ENCODE measurements around the gene FGF18. TPM values are rescaled to one million over a fixed set of nuclear protein-coding genes. Genes with fewer than 3 reads are reported as not detected.

FGF18 gene
- total and polyA plus RNA-seq, 4 donors = 1.8 to 3.4 (median 2.5) TPM

- Histone ChIP-seq H3K27me3 (ENCODE audit: control insufficient read depth in 3 of 3, insufficient read depth in 3 of 3, low read length in 2 of 3) (no peaks in the 10 kb centered on the region), H3K9me3 (ENCODE audit: control insufficient read depth in 4 of 4, insufficient read depth in 3 of 4, low read length in 3 of 4) (peaks cover 0 to 2% (median 0%) of the 10 kb centered on the region in 4 donors), H3K4me3 (peak overlapping the region; percentile 92), H3K27ac (ENCODE audit: low read depth in 1 of 2, low read length in 1 of 2) (peak overlapping the region in 1 of 2 donors; percentile 94), H3K4me1 (ENCODE audit: control insufficient read depth in 5 of 5, insufficient read depth in 5 of 5, low read length in 5 of 5) (peaks cover 0 to 28% (median 9%) of the 10 kb centered on the region in 5 donors), H3K36me3 (ENCODE audit: control insufficient read depth in 4 of 4, insufficient read depth in 4 of 4, low read length in 4 of 4) (peaks cover 8 to 23% (median 18%) of the 10 kb centered on the region in 4 donors), H3K9ac (ENCODE audit: insufficient read depth in 1 of 2, low read length in 2 of 2) (peak overlapping the region in 1 of 2 donors; percentile 44)
- ATAC-seq (ENCODE audit: insufficient read depth, low FRiP score) (no peak), DNase-seq (no peak)
- TF ChIP-seq CTCF (IDR thresholded peaks at IDR 0.05; ENCODE audit: control extremely low read depth, extremely low read depth) = no peak
- 2 to 6% methylated on average over 14 of the region's 14 CpGs for WGBS, 2 donors
Measured at GRCh38 chr5:171388816-171389168, 30.7 kb upstream of the FGF18 start.

GRCh38 chr5:171390883-171391677 lies 28.4 kb upstream of the FGF18 start:
- WGBS, 2 donors = 71 to 77% methylated on average over 8 of the region's 8 CpGs
- Histone ChIP-seq H3K4me3 (no peak overlapping the region), H3K9me3 (ENCODE audit: control insufficient read depth in 4 of 4, insufficient read depth in 3 of 4, low read length in 3 of 4) (peaks cover 0 to 2% (median 0%) of the 10 kb centered on the region in 4 donors), H3K27me3 (ENCODE audit: control insufficient read depth in 3 of 3, insufficient read depth in 3 of 3, low read length in 2 of 3) (no peaks in the 10 kb centered on the region), H3K9ac (ENCODE audit: insufficient read depth in 1 of 2, low read length in 2 of 2) (no peak overlapping the region), H3K27ac (ENCODE audit: low read depth in 1 of 2, low read length in 1 of 2) (no peak overlapping the region), H3K36me3 (ENCODE audit: control insufficient read depth in 4 of 4, insufficient read depth in 4 of 4, low read length in 4 of 4) (peaks cover 20 to 37% (median 34%) of the 10 kb centered on the region in 4 donors), H3K4me1 (ENCODE audit: control insufficient read depth in 5 of 5, insufficient read depth in 5 of 5, low read length in 5 of 5) (peaks cover 0 to 28% (median 9%) of the 10 kb centered on the region in 5 donors)
- DNase-seq (no peak), ATAC-seq (ENCODE audit: insufficient read depth, low FRiP score) (no peak)
- no peak for TF ChIP-seq CTCF (IDR thresholded peaks at IDR 0.05; ENCODE audit: control extremely low read depth, extremely low read depth)

DNA sequence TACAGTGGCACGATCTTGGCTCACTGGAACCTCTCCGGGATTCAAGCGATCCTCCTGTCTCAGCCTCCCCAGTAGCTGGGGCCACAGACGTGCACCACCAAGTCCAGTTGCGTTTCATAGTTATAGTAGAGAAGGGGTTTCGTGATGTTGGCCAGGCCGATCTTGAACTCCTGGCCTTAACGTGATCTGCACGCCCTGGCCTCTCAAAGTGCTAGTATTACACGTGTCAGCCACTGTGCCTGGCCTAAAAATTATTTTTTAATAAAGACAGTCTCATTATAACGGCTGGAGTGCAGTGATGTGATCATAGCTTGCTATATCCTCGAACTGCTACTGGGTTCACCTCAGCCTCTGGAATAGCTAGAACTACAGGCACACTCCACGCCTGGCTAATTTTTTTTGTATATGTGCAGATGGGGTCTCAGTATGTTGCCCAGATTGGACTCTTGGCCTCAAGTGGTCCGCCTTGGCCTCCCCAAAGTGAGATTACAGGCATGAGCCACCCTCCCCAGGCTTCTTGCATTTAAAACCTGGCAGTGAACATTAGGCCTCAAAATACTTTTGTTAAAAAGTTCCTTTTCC lies 27.4 kb upstream of the FGF18 start:
- ATAC-seq (ENCODE audit: insufficient read depth, low FRiP score) (no peak), DNase-seq (no peak)
- Histone ChIP-seq H3K9ac (ENCODE audit: insufficient read depth in 1 of 2, low read length in 2 of 2) (no peak overlapping the region), H3K4me1 (ENCODE audit: control insufficient read depth in 5 of 5, insufficient read depth in 5 of 5, low read length in 5 of 5) (peaks cover 0 to 28% (median 9%) of the 10 kb centered on the region in 5 donors), H3K36me3 (ENCODE audit: control insufficient read depth in 4 of 4, insufficient read depth in 4 of 4, low read length in 4 of 4) (peaks cover 25 to 41% (median 37%) of the 10 kb centered on the region in 4 donors), H3K4me3 (no peak overlapping the region), H3K9me3 (ENCODE audit: control insufficient read depth in 4 of 4, insufficient read depth in 3 of 4, low read length in 3 of 4) (peaks cover 0 to 2% (median 0%) of the 10 kb centered on the region in 4 donors), H3K27ac (ENCODE audit: low read depth in 1 of 2, low read length in 1 of 2) (no peak overlapping the region), H3K27me3 (ENCODE audit: control insufficient read depth in 3 of 3, insufficient read depth in 3 of 3, low read length in 2 of 3) (no peaks in the 10 kb centered on the region)
- 85 to 91% methylated on average over 14 of the region's 14 CpGs for WGBS, 2 donors
- no peak for TF ChIP-seq CTCF (IDR thresholded peaks at IDR 0.05; ENCODE audit: control extremely low read depth, extremely low read depth)

All from lung (tissue), 12 donors.